Ovary (tissue), 3 donors: ENCODE data around the gene NAALADL2.

ENCODE experiments used
- POLR2A ChIP-seq: fragments of 450-650 bp; IDR thresholded peaks from one replicate; pipeline ENCODE4 v1.6.1; 2017; ENCODE audit warnings: antibody characterized with exemption, mild to moderate bottlenecking, moderate library complexity
- TF ChIP-seq, protein P1 (sequence below), 3 donors: fragments of 450-650 bp in 2 of 3; fragments of 200-600 bp in 1 of 3; IDR thresholded peaks; one replicate each; pipeline versions ENCODE4 v1.5.1 to v1.8.0; 2016 to 2022; ENCODE audit warnings: antibody characterized with exemption in 3 of 3, mild to moderate bottlenecking in 1 of 3
- donor health status: DM: no; HTN: no; CAD: no.

DNA sequence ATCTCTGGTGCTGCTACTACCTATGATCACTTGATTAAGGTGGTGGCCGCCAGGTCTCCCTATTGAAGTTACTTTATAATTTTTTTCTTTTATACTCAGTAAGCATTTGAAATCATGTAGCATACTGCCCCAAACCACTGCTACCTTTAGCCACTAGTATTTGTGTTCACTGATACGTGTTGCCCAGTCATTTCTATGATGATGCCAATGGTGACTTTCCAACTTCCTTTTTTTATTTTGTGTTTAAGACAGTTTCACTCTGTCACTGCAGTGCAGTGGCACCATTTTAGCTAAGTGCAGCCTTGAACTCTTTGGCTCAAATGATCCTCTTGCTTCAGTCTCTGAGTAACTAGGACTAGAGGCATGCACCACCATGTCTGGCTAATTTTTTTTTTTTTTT lies 598.2 kb downstream of the NAALADL2 start:
- TF ChIP-seq, protein P1, sequence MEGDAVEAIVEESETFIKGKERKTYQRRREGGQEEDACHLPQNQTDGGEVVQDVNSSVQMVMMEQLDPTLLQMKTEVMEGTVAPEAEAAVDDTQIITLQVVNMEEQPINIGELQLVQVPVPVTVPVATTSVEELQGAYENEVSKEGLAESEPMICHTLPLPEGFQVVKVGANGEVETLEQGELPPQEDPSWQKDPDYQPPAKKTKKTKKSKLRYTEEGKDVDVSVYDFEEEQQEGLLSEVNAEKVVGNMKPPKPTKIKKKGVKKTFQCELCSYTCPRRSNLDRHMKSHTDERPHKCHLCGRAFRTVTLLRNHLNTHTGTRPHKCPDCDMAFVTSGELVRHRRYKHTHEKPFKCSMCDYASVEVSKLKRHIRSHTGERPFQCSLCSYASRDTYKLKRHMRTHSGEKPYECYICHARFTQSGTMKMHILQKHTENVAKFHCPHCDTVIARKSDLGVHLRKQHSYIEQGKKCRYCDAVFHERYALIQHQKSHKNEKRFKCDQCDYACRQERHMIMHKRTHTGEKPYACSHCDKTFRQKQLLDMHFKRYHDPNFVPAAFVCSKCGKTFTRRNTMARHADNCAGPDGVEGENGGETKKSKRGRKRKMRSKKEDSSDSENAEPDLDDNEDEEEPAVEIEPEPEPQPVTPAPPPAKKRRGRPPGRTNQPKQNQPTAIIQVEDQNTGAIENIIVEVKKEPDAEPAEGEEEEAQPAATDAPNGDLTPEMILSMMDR (IDR thresholded peaks at IDR 0.05) = no peak
- no peak for TF ChIP-seq POLR2A
